NCI-H146 treated with DMSO at 0.1 percent for 48 hours (cell line): ENCODE data around the gene CD44.

ENCODE experiments used
- DNase-seq: peaks from one replicate; lab custom pipeline; 2025; ENCODE audit not compliant: unreplicated experiment; lab: John Stamatoyannopoulos, UW

The CD44 gene

GRCh38 chr11:35111161-35112055 is 27.6 kb upstream of the CD44 start:
- no peak for DNase-seq

- DNase-seq: no peak
Observed at GRCh38 chr11:35112056-35112845, 26.7 kb upstream of the CD44 start.

GRCh38 chr11:35112846-35113105 is 26.2 kb upstream of the CD44 start:
- DNase-seq: no peak

GRCh38 chr11:35114906-35115687 is 23.9 kb upstream of the CD44 start:
- no peak for DNase-seq

- no peak for DNase-seq
Observed at GRCh38 chr11:35115688-35116030, 23.3 kb upstream of the CD44 start.

- DNase-seq: no peak
Observed at GRCh38 chr11:35116245-35116644, 22.7 kb upstream of the CD44 start.

- DNase-seq: no peak
Observed at GRCh38 chr11:35116762-35117640, 22.0 kb upstream of the CD44 start.

- no peak for DNase-seq
Observed at GRCh38 chr11:35118906-35119305, 20.1 kb upstream of the CD44 start.

GRCh38 chr11:35121326-35121865 is 17.6 kb upstream of the CD44 start:
- no peak for DNase-seq

- no peak for DNase-seq
Observed at GRCh38 chr11:35122308-35122707, 16.7 kb upstream of the CD44 start.

- no peak for DNase-seq
Observed at GRCh38 chr11:35126000-35126878, 12.7 kb upstream of the CD44 start.

- DNase-seq: no peak
Observed at GRCh38 chr11:35126879-35127581, 11.9 kb upstream of the CD44 start.

GRCh38 chr11:35127619-35128018 is 11.4 kb upstream of the CD44 start:
- no peak for DNase-seq

- no peak for DNase-seq
Observed at GRCh38 chr11:35131094-35131493, 7.9 kb upstream of the CD44 start.

- DNase-seq: no peak
Observed at GRCh38 chr11:35131886-35132285, 7.1 kb upstream of the CD44 start.

- no peak for DNase-seq
Observed at GRCh38 chr11:35133656-35134055, 5.3 kb upstream of the CD44 start.

GRCh38 chr11:35134403-35135148 is 4.4 kb upstream of the CD44 start:
- no peak for DNase-seq

- DNase-seq: no peak
Observed at GRCh38 chr11:35135222-35135621, 3.7 kb upstream of the CD44 start.
